Liver (tissue), 9 donors: ENCODE measurements around the gene APBA1. TPM values are rescaled to one million over a fixed set of nuclear protein-coding genes. Genes with fewer than 3 reads are reported as not detected.

Experiments
- DNase-seq: peaks from one replicate; pipeline ENCODE4 v3.0.0-alpha.2; 2017; ENCODE audit warnings: low spot score
- H3K27ac ChIP-seq, 2 donors: one replicate each; pipeline ENCODE4 v1.7.0; 2013; ENCODE audit warnings: inconsistent platforms in 2 of 2, low read length in 2 of 2, control low read depth in 1 of 2, low read depth in 1 of 2, mild to moderate bottlenecking in 1 of 2
- H3K27me3 ChIP-seq, 4 donors: one replicate each; pipeline versions ENCODE4 v1.6.1 to v1.7.0; 2013; ENCODE audit warnings: low read length in 3 of 4, inconsistent platforms in 1 of 4, mild to moderate bottlenecking in 1 of 4, moderate library complexity in 1 of 4; ENCODE audit not compliant: control insufficient read depth in 4 of 4, insufficient read depth in 4 of 4
- H3K36me3 ChIP-seq, 4 donors: one replicate each; pipeline versions ENCODE4 v1.6.1 to v1.7.0; 2013; ENCODE audit warnings: low read length in 3 of 4, mild to moderate bottlenecking in 3 of 4, low read depth in 1 of 4, moderate library complexity in 1 of 4; ENCODE audit not compliant: control insufficient read depth in 4 of 4, insufficient read depth in 3 of 4
- H3K4me1 ChIP-seq, 4 donors: one replicate each; pipeline versions ENCODE4 v1.6.1 to v1.7.0; 2013; ENCODE audit warnings: low read length in 3 of 4, mild to moderate bottlenecking in 3 of 4, moderate library complexity in 1 of 4; ENCODE audit not compliant: control insufficient read depth in 4 of 4, insufficient read depth in 4 of 4
- H3K4me3 ChIP-seq, 3 donors: one replicate each; pipeline versions ENCODE4 v1.6.1 to v1.7.0; 2013; ENCODE audit warnings: low read length in 3 of 3, control low read depth in 1 of 3, low read depth in 1 of 3, mild to moderate bottlenecking in 1 of 3
- H3K9ac ChIP-seq, 2 donors: one replicate each; pipeline ENCODE4 v1.7.0; 2013; ENCODE audit warnings: low read length in 2 of 2, mild to moderate bottlenecking in 2 of 2, moderate library complexity in 2 of 2, control low read depth in 1 of 2, low read depth in 1 of 2
- H3K9me3 ChIP-seq, 4 donors: one replicate each; pipeline versions ENCODE4 v1.6.1 to v1.7.0; 2013; ENCODE audit warnings: low read length in 3 of 4; ENCODE audit not compliant: control insufficient read depth in 4 of 4
- EGR1 ChIP-seq, 2 donors: IDR thresholded peaks; 2 replicates each; pipeline ENCODE4 v1.6.1; 2016 to 2018; ENCODE audit warnings: antibody characterized with exemption in 2 of 2, low read depth in 2 of 2
- FOXA1 ChIP-seq: IDR thresholded peaks from 2 replicates; pipeline ENCODE4 v1.6.1; 2016; ENCODE audit warnings: antibody characterized with exemption
- FOXA2 ChIP-seq: IDR thresholded peaks from 2 replicates; pipeline ENCODE4 v1.6.1; 2016; ENCODE audit warnings: antibody characterized with exemption
- GABPA ChIP-seq, 2 donors: IDR thresholded peaks in 1 of 2; conservative IDR thresholded peaks in 1 of 2; 2 replicates each; pipeline ENCODE4 v1.6.1; 2016; ENCODE audit warnings: antibody characterized with exemption in 2 of 2, mild to moderate bottlenecking in 1 of 2, moderate library complexity in 1 of 2
- HNF4G ChIP-seq: IDR thresholded peaks from 2 replicates; pipeline ENCODE4 v1.6.1; 2016; ENCODE audit warnings: antibody characterized with exemption
- NR2F2 ChIP-seq: IDR thresholded peaks from 2 replicates; pipeline ENCODE4 v1.6.1; 2016; ENCODE audit warnings: antibody characterized with exemption
- RAD21 ChIP-seq, 2 donors: IDR thresholded peaks; 2 replicates each; pipeline ENCODE4 v1.6.1; 2016; ENCODE audit warnings: antibody characterized with exemption in 2 of 2, mild to moderate bottlenecking in 2 of 2
- TAF1 ChIP-seq: conservative IDR thresholded peaks from 2 replicates; pipeline ENCODE4 v1.6.1; 2016; ENCODE audit warnings: antibody characterized with exemption, mild to moderate bottlenecking
- YY1 ChIP-seq: IDR thresholded peaks from 2 replicates; pipeline ENCODE4 v1.6.1; 2016; ENCODE audit warnings: antibody characterized with exemption, mild to moderate bottlenecking
- WGBS: extraction: QIAGEN DNeasy Blood & Tissue Kit; methylation state at CpG from one replicate; pipeline ENCODE4 v1.1.7; 2013; 5-methylcytosine and 5-hydroxymethylcytosine counted together
- polyA plus RNA-seq, 2 donors: library from polyadenylated mRNA; stranded (reverse) in 1 of 2; unstranded in 1 of 2; fragments of 200-250 nt in 1 of 2; fragments of >200 nt in 1 of 2; fragmentation: Nextera tagmentation in 1 of 2; extraction: Ambion mirVana in 1 of 2; gene quantifications; one replicate each; pipeline versions ENCODE4 v1.2.1 to v1.2.3, GENCODE V29; 2013 to 2015
- total RNA-seq, 2 donors: library from RNA; depleted of rRNA; stranded (reverse); fragments of >200 nt; gene quantifications; one replicate each; pipeline ENCODE4 v1.2.3, GENCODE V29; 2014
- TF ChIP-seq, protein P1 (sequence below): IDR thresholded peaks from 2 replicates; pipeline ENCODE4 v1.6.1; 2016; ENCODE audit warnings: antibody characterized with exemption, mild to moderate bottlenecking
- TF ChIP-seq, protein P2 (sequence below): IDR thresholded peaks from 2 replicates; pipeline ENCODE4 v1.6.1; 2016; ENCODE audit warnings: antibody characterized with exemption
- donor health status: healthy.
- donor health status: healthy.
- donor health status: healthy.
- donor health status: healthy.
- donor health status: healthy.

Gene APBA1
- total and polyA plus RNA-seq, 4 donors = 2.8 to 19.0 (median 6.1) TPM

- no peak for DNase-seq
- Histone ChIP-seq H3K27ac (no peak overlapping the region), H3K4me1 (peaks cover 0 to 7% (median 1%) of the 10 kb centered on the region in 4 donors), H3K4me3 (no peak overlapping the region), H3K9me3 (no peaks in the 10 kb centered on the region), H3K9ac (no peak overlapping the region), H3K27me3 (no peaks in the 10 kb centered on the region), H3K36me3 (peaks cover 0 to 7% (median 2%) of the 10 kb centered on the region in 4 donors)
- TF ChIP-seq GABPA (IDR thresholded peaks at IDR 0.05 in 1 of 2, conservative IDR thresholded peaks at IDR 0.05 in 1 of 2) = no peak
- no peak for TF ChIP-seq TAF1
- TF ChIP-seq, protein P1, sequence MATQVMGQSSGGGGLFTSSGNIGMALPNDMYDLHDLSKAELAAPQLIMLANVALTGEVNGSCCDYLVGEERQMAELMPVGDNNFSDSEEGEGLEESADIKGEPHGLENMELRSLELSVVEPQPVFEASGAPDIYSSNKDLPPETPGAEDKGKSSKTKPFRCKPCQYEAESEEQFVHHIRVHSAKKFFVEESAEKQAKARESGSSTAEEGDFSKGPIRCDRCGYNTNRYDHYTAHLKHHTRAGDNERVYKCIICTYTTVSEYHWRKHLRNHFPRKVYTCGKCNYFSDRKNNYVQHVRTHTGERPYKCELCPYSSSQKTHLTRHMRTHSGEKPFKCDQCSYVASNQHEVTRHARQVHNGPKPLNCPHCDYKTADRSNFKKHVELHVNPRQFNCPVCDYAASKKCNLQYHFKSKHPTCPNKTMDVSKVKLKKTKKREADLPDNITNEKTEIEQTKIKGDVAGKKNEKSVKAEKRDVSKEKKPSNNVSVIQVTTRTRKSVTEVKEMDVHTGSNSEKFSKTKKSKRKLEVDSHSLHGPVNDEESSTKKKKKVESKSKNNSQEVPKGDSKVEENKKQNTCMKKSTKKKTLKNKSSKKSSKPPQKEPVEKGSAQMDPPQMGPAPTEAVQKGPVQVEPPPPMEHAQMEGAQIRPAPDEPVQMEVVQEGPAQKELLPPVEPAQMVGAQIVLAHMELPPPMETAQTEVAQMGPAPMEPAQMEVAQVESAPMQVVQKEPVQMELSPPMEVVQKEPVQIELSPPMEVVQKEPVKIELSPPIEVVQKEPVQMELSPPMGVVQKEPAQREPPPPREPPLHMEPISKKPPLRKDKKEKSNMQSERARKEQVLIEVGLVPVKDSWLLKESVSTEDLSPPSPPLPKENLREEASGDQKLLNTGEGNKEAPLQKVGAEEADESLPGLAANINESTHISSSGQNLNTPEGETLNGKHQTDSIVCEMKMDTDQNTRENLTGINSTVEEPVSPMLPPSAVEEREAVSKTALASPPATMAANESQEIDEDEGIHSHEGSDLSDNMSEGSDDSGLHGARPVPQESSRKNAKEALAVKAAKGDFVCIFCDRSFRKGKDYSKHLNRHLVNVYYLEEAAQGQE = no peak
- TF ChIP-seq YY1 = no peak
- no peak for TF ChIP-seq FOXA1
- no peak for TF ChIP-seq NR2F2
- TF ChIP-seq HNF4G = no peak
- WGBS = 91% methylated on average over 3 of the region's 3 CpGs
Observed at GRCh38 chr9:69621730-69622460, 50.3 kb downstream of the APBA1 start.

- H3K9me3 ChIP-seq = no peaks in the 10 kb centered on the region
- no peak overlapping the region for H3K27ac ChIP-seq
- H3K9ac ChIP-seq = no peak overlapping the region
- TF ChIP-seq RAD21 (IDR thresholded peaks at IDR 0.05) = no peak
- TF ChIP-seq FOXA2 = no peak
- no peak for TF ChIP-seq GABPA (IDR thresholded peaks at IDR 0.05 in 1 of 2, conservative IDR thresholded peaks at IDR 0.05 in 1 of 2)
- TF ChIP-seq FOXA1 = no peak
- no peak for TF ChIP-seq TAF1
- peaks cover 0 to 11% (median 1%) of the 10 kb centered on the region in 4 donors for H3K4me1 ChIP-seq
- H3K27me3 ChIP-seq = no peaks in the 10 kb centered on the region
- no peak for DNase-seq
- 95% methylated on average over 8 of the region's 8 CpGs for WGBS
- H3K36me3 ChIP-seq = peaks cover 0 to 7% (median 2%) of the 10 kb centered on the region in 4 donors
- H3K4me3 ChIP-seq = no peak overlapping the region
Observed at GRCh38 chr9:69620731-69621130, 51.4 kb downstream of the APBA1 start.

DNA sequence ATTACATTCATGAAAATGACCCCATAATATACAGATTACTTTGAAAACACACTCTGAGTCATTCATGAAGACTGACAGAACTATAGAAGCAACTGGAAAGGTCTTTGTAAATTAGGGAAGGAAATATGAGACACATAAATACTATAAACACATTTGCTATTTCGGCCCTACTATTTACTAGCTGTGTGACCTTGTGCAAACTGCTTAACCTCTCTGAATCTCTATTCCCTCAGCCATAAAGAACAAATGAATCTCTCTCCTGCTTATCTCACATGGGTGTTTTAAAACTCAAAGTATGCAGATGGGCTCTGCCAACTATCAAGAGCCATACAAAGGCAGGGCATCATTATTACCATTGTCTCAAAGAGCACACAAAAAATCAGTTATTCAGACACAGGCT lies 52.9 kb downstream of the APBA1 start:
- WGBS = 84% methylated on average over 1 of the region's 1 CpG
- no peak overlapping the region for H3K4me3 ChIP-seq
- H3K36me3 ChIP-seq = peaks cover 0 to 7% (median 2%) of the 10 kb centered on the region in 4 donors
- H3K27ac ChIP-seq = no peak overlapping the region
- no peak for TF ChIP-seq NR2F2
- H3K4me1 ChIP-seq = peaks cover 0 to 11% (median 1%) of the 10 kb centered on the region in 4 donors
- no peak for DNase-seq
- H3K9ac ChIP-seq = no peak overlapping the region
- H3K27me3 ChIP-seq = no peaks in the 10 kb centered on the region
- no peaks in the 10 kb centered on the region for H3K9me3 ChIP-seq

- Histone ChIP-seq H3K9me3 (no peaks in the 10 kb centered on the region), H3K9ac (no peak overlapping the region), H3K27ac (no peak overlapping the region), H3K4me3 (no peak overlapping the region), H3K4me1 (peaks cover 0 to 4% (median 0%) of the 10 kb centered on the region in 4 donors), H3K36me3 (peaks cover 0 to 7% (median 2%) of the 10 kb centered on the region in 4 donors), H3K27me3 (no peaks in the 10 kb centered on the region)
- TF ChIP-seq EGR1 (IDR thresholded peaks at IDR 0.05; ENCODE audit: low read depth in 2 of 2) = no peak
- TF ChIP-seq, protein P2, sequence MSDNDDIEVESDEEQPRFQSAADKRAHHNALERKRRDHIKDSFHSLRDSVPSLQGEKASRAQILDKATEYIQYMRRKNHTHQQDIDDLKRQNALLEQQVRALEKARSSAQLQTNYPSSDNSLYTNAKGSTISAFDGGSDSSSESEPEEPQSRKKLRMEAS = no peak
- no peak for DNase-seq
Observed at GRCh38 chr9:69617006-69617405, 55.2 kb downstream of the APBA1 start.
